Stimulated activated CD8-positive, alpha-beta memory T cell treated with anti-CD3 and anti-CD28 coated beads, Interleukin-4, amount 100 ng/mL, for 1 hour (primary cell): Measurements from ENCODE around the gene DTD1.

ENCODE experiments used
- DNase-seq, 2 donors: peaks; one replicate each; pipeline ENCODE4 v3.0.0-alpha.2; 2020; ENCODE audit warnings: low read depth in 2 of 2, low spot score in 1 of 2

DTD1 gene

DNA sequence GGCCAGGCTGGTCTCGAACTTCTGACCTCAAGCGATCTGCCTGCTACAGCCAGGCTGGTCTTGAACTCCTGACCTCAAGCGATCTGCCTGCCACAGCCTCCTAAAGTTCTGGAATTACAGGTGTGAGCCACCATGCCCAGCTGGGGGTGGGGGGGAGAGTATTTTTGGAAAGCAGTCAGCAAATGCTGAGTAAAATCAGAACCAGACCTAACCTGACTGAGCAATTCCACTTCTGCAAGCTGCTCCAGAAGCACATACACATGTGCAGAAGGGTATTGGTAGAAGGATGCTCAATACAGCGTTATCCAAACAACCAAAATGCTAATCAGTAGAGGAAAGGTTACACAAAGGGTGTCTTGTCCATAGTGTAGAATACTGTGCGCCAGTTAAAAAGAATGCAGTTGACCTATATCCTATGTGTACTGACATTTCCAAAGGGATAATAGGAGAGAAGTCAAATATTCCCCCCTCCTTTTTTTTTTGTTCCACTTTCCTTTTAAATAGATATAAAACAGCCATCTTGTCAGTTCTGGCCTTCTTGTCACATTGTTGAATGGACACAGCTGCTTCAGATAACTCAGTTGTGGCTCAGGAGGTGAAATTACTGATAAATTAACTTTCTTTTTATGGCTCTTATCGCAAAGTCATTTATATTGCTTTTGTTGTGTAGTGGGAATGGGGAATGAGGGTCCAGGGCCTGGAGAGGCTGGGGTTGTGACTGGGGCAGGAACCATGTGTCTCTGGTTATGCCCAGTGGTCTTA, 74.6 kb downstream of the DTD1 start:
- no peak for DNase-seq

- DNase-seq, result no peak
These were observed 76.1 kb downstream of the DTD1 start for GRCh38 chr20:18663932-18664331.

- DNase-seq, result no peak
These were observed 77.3 kb downstream of the DTD1 start for GRCh38 chr20:18665135-18665534.

- no peak for DNase-seq
These were observed 79.1 kb downstream of the DTD1 start for GRCh38 chr20:18666803-18667415.

- DNase-seq, result no peak
These were observed 81.6 kb downstream of the DTD1 start for GRCh38 chr20:18669241-18670019.

GRCh38 chr20:18671203-18671710, 83.4 kb downstream of the DTD1 start:
- no peak for DNase-seq

- DNase-seq, result no peak
These were observed 85.0 kb downstream of the DTD1 start for GRCh38 chr20:18672834-18673233.

GRCh38 chr20:18676396-18676795, 88.5 kb downstream of the DTD1 start:
- DNase-seq, result no peak

DNA sequence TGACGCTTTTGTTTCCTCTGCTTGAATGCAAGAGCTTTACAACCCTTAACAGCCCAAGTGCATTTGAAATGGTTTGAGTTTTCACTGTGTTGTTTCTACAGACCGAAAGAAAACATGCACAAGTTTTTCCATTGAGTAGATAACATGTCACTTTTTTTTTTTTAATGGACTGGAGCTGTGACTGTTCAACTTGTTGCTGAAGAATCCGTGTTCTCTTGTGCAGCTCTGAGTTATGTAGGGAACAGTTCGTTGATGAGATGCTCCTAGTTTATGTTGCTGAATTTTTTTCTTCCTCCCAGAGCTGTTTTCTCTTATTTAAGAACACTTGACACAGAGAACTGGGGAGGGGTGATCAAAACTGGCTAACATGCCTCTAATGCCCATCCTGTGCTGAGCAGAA, 89.3 kb downstream of the DTD1 start:
- DNase-seq, result no peak

DNA sequence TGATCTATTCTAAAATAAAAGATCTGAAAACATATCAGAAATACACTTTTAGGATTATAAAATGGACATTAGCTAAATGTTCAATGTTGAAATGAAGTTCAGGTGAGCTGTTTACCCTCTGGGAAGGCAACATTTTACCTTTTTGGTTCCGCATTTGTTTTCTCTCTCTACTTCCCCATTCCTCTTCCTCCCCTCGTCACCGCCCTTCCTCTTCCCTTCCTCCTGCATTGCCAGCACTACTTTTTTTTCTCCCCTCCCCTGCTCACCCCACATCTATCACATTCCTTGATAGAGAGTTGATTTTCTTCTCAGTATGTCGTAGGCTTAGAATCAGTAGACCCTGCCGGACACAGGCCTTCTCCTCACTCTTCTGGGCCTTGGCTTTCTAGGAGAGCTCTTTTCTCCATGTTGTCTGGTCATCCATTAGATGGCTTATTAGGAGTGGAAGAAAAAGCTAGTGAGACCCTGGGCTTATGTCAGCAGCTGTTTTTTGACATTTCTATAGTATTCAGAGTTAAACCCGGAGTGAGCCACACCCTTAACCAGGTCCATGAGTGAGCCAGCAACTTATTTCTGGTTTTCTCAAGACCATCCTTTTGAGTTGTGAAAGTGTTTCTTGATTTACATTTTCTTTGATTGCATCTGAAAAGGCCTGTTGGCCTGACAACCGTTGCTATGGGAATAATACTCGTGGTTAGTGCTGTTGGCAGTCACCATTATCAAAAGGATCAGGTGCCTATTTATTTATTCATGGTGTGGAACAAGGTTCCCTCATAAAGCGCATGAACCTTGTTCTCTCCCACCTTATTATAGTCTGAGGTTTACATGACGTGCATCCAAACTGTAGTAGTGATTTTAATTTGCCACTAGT, 90.9 kb downstream of the DTD1 start:
- DNase-seq, result no peak

GRCh38 chr20:18683839-18684238, 96.0 kb downstream of the DTD1 start:
- DNase-seq, result no peak

GRCh38 chr20:18684775-18685174, 96.9 kb downstream of the DTD1 start:
- DNase-seq, result no peak

- no peak for DNase-seq
These were observed 97.6 kb downstream of the DTD1 start for GRCh38 chr20:18685406-18685805.

GRCh38 chr20:18686696-18687095, 98.8 kb downstream of the DTD1 start:
- no peak for DNase-seq

DNA sequence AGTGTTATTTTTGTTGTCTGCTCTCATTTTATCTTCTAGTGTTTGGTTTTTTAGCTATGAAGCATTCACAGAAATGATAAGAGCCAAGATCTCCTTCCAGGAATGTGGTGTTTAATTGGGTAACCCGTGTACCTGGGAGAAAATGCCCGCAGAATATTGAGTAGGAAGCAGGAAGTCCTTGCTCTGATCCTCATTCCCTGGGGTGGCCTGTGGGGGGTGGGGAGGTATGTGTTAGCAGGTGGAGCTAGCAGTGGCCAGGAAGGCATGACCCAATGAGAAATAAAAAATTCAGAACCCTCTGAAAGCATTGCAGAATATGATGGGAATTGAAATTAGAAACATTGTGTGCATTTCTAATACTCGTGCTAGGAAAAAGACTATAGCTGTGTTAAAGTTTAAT, 100.8 kb downstream of the DTD1 start:
- no peak for DNase-seq

GRCh38 chr20:18689557-18689956, 101.7 kb downstream of the DTD1 start:
- no peak for DNase-seq

DNA sequence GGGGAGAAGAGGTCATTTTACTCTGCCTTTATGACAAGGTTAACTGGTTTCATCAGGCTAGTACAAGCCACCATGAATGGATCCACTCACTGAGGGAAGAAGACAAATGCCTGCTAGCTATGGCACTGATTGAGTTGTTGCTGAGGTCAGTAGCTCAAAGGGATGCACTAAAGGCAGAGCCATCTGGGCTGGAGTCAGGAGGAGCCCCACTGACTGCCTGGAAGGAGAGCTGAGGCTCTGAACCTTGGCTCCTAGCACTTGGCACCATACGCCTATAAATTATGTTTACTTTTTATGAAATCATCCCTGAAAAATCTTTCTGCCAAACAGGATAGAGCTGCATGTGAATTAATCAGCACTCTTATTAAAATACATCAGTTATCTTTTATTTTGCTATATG, 104.6 kb downstream of the DTD1 start:
- no peak for DNase-seq

DNA sequence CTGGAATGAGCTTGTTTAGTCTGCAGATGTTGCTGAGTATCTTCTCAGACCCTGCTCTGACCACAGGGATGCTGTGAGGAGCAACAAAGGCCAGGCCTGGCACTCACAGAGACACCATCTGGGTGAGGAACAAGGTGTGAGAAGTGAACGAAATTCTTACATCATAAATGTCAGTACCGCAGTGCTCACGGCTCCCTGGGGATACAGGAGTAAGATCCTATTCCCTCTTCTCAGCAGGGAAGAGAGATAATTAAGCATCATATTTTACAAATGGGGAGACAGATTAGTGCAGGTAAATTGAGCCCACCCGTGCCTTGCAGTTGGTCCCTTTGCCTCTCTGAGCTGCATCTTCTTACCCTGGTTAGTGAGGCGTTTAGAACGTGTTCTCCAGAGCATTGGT, 106.2 kb downstream of the DTD1 start:
- no peak for DNase-seq

GRCh38 chr20:18695175-18695574, 107.3 kb downstream of the DTD1 start:
- DNase-seq, result no peak

DNA sequence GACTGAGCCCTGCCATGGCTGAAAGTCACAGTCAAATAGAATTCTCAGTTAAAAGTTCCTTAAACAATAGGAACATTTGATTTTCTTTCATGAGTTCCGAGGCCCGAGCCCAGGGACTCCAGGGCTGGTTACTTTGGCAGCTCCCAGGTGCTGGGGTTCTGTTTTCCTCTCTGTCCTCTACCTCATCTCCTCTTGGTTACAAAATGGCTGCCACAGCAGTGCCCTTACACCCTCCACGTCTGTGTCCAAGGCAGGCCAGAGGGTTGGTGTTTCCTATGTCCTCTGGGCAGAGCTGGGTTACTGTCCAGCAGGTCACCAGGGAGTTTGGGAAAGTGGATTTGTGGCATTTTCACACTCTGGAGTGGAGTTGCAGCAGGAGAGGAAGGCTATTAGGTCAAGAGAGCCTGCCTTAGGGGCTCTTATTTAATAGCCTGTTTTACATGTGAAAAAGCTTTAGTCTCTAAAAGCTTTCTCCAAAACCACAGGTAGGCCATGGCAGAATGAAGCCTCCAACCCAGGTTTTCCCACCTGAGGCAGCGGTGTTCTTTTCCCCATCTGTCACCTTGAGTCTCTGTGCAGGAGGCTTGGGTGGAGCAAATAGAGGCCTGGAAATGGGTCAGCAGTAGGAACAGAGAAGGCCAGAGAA, 111.0 kb downstream of the DTD1 start:
- DNase-seq, result no peak

DNA sequence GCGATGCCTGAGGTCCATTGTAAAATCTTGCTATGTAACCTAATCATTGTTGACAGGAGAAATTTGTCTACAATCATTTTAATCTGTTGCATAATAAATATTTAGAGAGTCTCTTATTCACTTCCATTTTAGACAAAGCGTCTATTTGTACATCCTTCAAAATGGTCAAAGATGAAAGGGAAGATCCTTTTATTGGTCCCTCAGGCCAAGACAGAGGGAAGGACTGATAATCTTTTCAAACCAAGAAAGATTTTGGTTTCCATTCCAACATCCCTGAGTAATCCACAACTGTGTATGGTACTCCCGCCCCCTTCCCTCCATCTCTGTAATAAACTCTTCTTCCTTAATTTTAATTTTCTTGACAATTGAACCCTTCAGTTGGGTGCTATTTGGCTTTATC, 114.1 kb downstream of the DTD1 start:
- no peak for DNase-seq
